GM23338 (cell line): ENCODE measurements around the gene SLC8A1. TPM values are rescaled to one million over a fixed set of nuclear protein-coding genes. Genes with fewer than 3 reads are reported as not detected.

Experiments used
- ATAC-seq: fragments of 200-7000 bp; cut with Tn5 transposase; 3 replicates; pipeline ENCODE4 v1.9.1; 2020
- DNase-seq: peaks from one replicate; pipeline ENCODE4 v3.0.0-alpha.2; 2015; ENCODE audit warnings: low spot score
- H2AFZ ChIP-seq: fragments of 200-600 bp; sonication (generic); 2 replicates; pipeline ENCODE4 v1.8.0; 2016; ENCODE audit warnings: antibody characterized with exemption, mild to moderate bottlenecking, moderate library complexity
- H3F3A ChIP-seq: fragments of 200-600 bp; sonication (generic); replicated peaks from 2 replicates; pipeline ENCODE4 v1.8.0; 2017; ENCODE audit warnings: antibody characterized with exemption, mixed run types, low read depth
- H3K27ac ChIP-seq: fragments of 200-600 bp; sonication (generic); 2 replicates; pipeline ENCODE4 v1.6.1; 2016; ENCODE audit warnings: low read depth
- H3K27me3 ChIP-seq: fragments of 200-600 bp; sonication (generic); 2 replicates; pipeline ENCODE4 v1.8.0; 2016; ENCODE audit warnings: mild to moderate bottlenecking, mixed run types, moderate library complexity; ENCODE audit not compliant: insufficient read depth
- H3K36me3 ChIP-seq: fragments of 200-600 bp; sonication (generic); 2 replicates; pipeline ENCODE4 v1.8.0; 2016; ENCODE audit warnings: mild to moderate bottlenecking; ENCODE audit not compliant: insufficient read depth
- H3K4me1 ChIP-seq: fragments of 200-600 bp; sonication (generic); 2 replicates; pipeline ENCODE4 v1.8.0; 2016; ENCODE audit warnings: mild to moderate bottlenecking, moderate library complexity; ENCODE audit not compliant: insufficient read depth
- H3K4me2 ChIP-seq: fragments of 200-600 bp; sonication (generic); 2 replicates; pipeline ENCODE4 v1.7.1; 2017; ENCODE audit warnings: mixed run types
- H3K4me3 ChIP-seq: fragments of 200-600 bp; sonication (generic); 2 replicates; pipeline ENCODE4 v1.6.1; 2016; ENCODE audit warnings: mixed run types
- H3K79me2 ChIP-seq: fragments of 200-600 bp; sonication (generic); replicated peaks from 2 replicates; pipeline ENCODE4 v1.8.0; 2017; ENCODE audit warnings: mild to moderate bottlenecking; ENCODE audit not compliant: insufficient read depth
- H3K9me2 ChIP-seq: fragments of 200-600 bp; sonication (generic); 2 replicates; pipeline ENCODE4 v1.8.0; 2017; ENCODE audit not compliant: insufficient read depth
- H4K20me1 ChIP-seq: fragments of 200-600 bp; sonication (generic); replicated peaks from 2 replicates; pipeline ENCODE4 v1.8.0; 2017; ENCODE audit warnings: mild to moderate bottlenecking; ENCODE audit not compliant: insufficient read depth
- H3K27ac Mint-ChIP-seq: 2 replicates; pipeline ENCODE4 v1.8.0; 2020; ENCODE audit warnings: inconsistent platforms, mild to moderate bottlenecking, moderate library complexity, mixed read lengths
- H3K27me3 Mint-ChIP-seq: 3 replicates; pipeline ENCODE4 v1.8.0; 2022; ENCODE audit warnings: low read depth, mild to moderate bottlenecking, moderate library complexity, mixed read lengths, inconsistent platforms; ENCODE audit not compliant: insufficient read depth, poor library complexity
- H3K36me3 Mint-ChIP-seq: 3 replicates; pipeline ENCODE4 v1.8.0; 2021; ENCODE audit warnings: low read depth, mild to moderate bottlenecking, inconsistent platforms, moderate library complexity, mixed read lengths
- H3K4me1 Mint-ChIP-seq: 3 replicates; pipeline ENCODE4 v1.8.0; 2020; ENCODE audit warnings: mild to moderate bottlenecking, inconsistent platforms, mixed read lengths
- H3K4me3 Mint-ChIP-seq: 3 replicates; pipeline ENCODE4 v1.8.0; 2021; ENCODE audit warnings: moderate library complexity, mild to moderate bottlenecking, inconsistent platforms, mixed read lengths
- H3K9me3 Mint-ChIP-seq: 3 replicates; pipeline ENCODE4 v1.8.0; 2020; ENCODE audit warnings: moderate library complexity, mild to moderate bottlenecking, inconsistent platforms, mixed read lengths
- EZH2 ChIP-seq: fragments of 200-600 bp; sonication (generic); IDR thresholded peaks from one replicate; pipeline ENCODE4 v1.8.0; 2017; ENCODE audit warnings: antibody characterized with exemption, mild to moderate bottlenecking, low read depth; ENCODE audit not compliant: unreplicated experiment
- EZH2phosphoT487 ChIP-seq: fragments of 200-600 bp; sonication (generic); IDR thresholded peaks from one replicate; pipeline ENCODE4 v1.8.1; 2018; ENCODE audit warnings: antibody characterized with exemption; ENCODE audit not compliant: unreplicated experiment
- JUNB ChIP-seq: IDR thresholded peaks from one replicate; pipeline ENCODE4 v1.6.1; 2016; ENCODE audit warnings: antibody characterized with exemption; ENCODE audit not compliant: unreplicated experiment
- NANOG ChIP-seq: IDR thresholded peaks from 2 replicates; pipeline ENCODE4 v1.6.1; 2016; ENCODE audit warnings: antibody characterized with exemption, borderline replicate concordance
- POLR2AphosphoS5 ChIP-seq: IDR thresholded peaks from 2 replicates; pipeline ENCODE4 v1.6.1; 2016; ENCODE audit warnings: antibody characterized with exemption, low read depth
- STAT1 ChIP-seq: IDR thresholded peaks from one replicate; pipeline ENCODE4 v1.6.1; 2016; ENCODE audit warnings: antibody characterized with exemption; ENCODE audit not compliant: unreplicated experiment
- ZNF114 ChIP-seq: fragments of 250-450 bp; sonication (Bioruptor Pico); IDR thresholded peaks from 2 replicates; pipeline ENCODE4 v1.5.0; 2020; ENCODE audit warnings: mild to moderate bottlenecking, moderate library complexity
- ZNF331 ChIP-seq: fragments of 250-450 bp; sonication (Bioruptor Pico); IDR thresholded peaks from 2 replicates; pipeline ENCODE4 v1.5.0; 2020; ENCODE audit warnings: low read depth, mild to moderate bottlenecking, moderate library complexity
- ZNF462 ChIP-seq: fragments of 250-450 bp; sonication (Bioruptor Pico); IDR thresholded peaks from 2 replicates; pipeline ENCODE4 v1.5.0; 2020; ENCODE audit warnings: mild to moderate bottlenecking, moderate library complexity
- polyA plus RNA-seq: library from polyadenylated mRNA; unstranded; fragments of >200 nt; fragmentation: Nextera tagmentation; extraction: Ambion mirVana; gene quantifications from 2 replicates; pipeline ENCODE4 v1.2.1, GENCODE V29; 2016
- total RNA-seq: library from RNA; depleted of rRNA; stranded (reverse); fragments of >200 nt; shearing (Covaris generic); gene quantifications from 2 replicates; pipeline ENCODE4 v1.2.3, GENCODE V29; 2014
- TF ChIP-seq, protein P1 (sequence below), 2 experiments: fragments of 200-600 bp in 1 of 2; sonication (generic) in 1 of 2; conservative IDR thresholded peaks; 2 replicates each; pipeline versions ENCODE4 v1.5.1 to v1.6.1; 2016 to 2017; ENCODE audit warnings: antibody characterized with exemption in 2 of 2, low read depth in 2 of 2, mild to moderate bottlenecking in 2 of 2, moderate library complexity in 1 of 2

SLC8A1 gene
- total and polyA plus RNA-seq, 2 experiments from 2014 or later: 2.5 to 3.3 TPM

DNA sequence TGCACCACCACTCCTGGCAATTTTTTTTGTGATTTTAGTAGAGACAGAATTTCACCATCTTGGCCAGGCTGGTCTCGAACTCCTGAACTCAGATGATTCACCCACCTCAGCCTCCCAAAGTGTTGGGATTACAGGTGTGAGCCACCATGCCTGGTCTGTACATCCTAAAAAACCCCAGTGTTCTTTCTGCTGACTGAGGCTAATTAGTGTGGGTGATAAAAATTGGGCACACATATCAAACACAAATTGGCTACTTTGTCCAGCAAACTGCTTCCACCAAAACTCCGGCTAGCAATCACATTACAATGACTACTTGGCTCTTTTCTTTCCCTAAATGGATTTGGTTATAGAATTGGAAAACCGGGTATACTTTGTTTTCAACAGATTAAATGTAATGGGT lies 153.9 kb downstream of the SLC8A1 start:
- Mint-ChIP-seq H3K4me1 (peaks cover 10% of the 10 kb centered on the region; the same call in 2 of the 3 replicates), H3K9me3 (no peaks in the 10 kb centered on the region)
- ATAC-seq: no peak

GRCh38 chr2:40292291-40292690 lies 159.6 kb downstream of the SLC8A1 start:
- Mint-ChIP-seq H3K4me3 (no peak overlapping the region), H3K9me3 (no peaks in the 10 kb centered on the region), H3K27ac (no peak overlapping the region), H3K4me1 (peaks cover 4% of the 10 kb centered on the region; the same call in 1 of the 3 replicates), H3K36me3 (no peaks in the 10 kb centered on the region), H3K27me3 (no peaks in the 10 kb centered on the region)
- no peaks in the 10 kb centered on the region for H3K27me3 ChIP-seq
- no peak overlapping the region for H3K27ac ChIP-seq
- no peak overlapping the region for H3K4me2 ChIP-seq
- H2AFZ ChIP-seq: no peak overlapping the region
- no peaks in the 10 kb centered on the region for H3K4me1 ChIP-seq
- no peaks in the 10 kb centered on the region for H3F3A ChIP-seq
- no peaks in the 10 kb centered on the region for H4K20me1 ChIP-seq
- DNase-seq (no peak), ATAC-seq (no peak)
- no peaks in the 10 kb centered on the region for H3K79me2 ChIP-seq
- no peak overlapping the region for H3K4me3 ChIP-seq
- H3K9me2 ChIP-seq: no peaks in the 10 kb centered on the region
- H3K36me3 ChIP-seq: no peaks in the 10 kb centered on the region
- no peak for TF ChIP-seq POLR2AphosphoS5
- no peak for TF ChIP-seq JUNB
- no peak for TF ChIP-seq EZH2phosphoT487
- TF ChIP-seq ZNF331: no peak
- TF ChIP-seq ZNF114 (CRISPR knock-in tag): no peak
- TF ChIP-seq NANOG: no peak
- TF ChIP-seq ZNF462 (CRISPR knock-in tag): no peak
- TF ChIP-seq, protein P1, sequence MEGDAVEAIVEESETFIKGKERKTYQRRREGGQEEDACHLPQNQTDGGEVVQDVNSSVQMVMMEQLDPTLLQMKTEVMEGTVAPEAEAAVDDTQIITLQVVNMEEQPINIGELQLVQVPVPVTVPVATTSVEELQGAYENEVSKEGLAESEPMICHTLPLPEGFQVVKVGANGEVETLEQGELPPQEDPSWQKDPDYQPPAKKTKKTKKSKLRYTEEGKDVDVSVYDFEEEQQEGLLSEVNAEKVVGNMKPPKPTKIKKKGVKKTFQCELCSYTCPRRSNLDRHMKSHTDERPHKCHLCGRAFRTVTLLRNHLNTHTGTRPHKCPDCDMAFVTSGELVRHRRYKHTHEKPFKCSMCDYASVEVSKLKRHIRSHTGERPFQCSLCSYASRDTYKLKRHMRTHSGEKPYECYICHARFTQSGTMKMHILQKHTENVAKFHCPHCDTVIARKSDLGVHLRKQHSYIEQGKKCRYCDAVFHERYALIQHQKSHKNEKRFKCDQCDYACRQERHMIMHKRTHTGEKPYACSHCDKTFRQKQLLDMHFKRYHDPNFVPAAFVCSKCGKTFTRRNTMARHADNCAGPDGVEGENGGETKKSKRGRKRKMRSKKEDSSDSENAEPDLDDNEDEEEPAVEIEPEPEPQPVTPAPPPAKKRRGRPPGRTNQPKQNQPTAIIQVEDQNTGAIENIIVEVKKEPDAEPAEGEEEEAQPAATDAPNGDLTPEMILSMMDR (conservative IDR thresholded peaks at IDR 0.05; ENCODE audit: low read depth in 2 of 2): no peak
- no peak for TF ChIP-seq EZH2
- TF ChIP-seq STAT1: no peak

More for the DNA sequence above, 153.9 kb downstream of the SLC8A1 start:
- Histone ChIP-seq H2AFZ (no peak overlapping the region), H3K4me3 (no peak overlapping the region), H3K27ac (no peak overlapping the region), H3K4me1 (no peaks in the 10 kb centered on the region), H3K27me3 (no peaks in the 10 kb centered on the region), H3K4me2 (no peak overlapping the region), H4K20me1 (no peaks in the 10 kb centered on the region; the same call in 1 of the 2 replicates), H3F3A (no peaks in the 10 kb centered on the region), H3K9me2 (no peaks in the 10 kb centered on the region), H3K36me3 (no peaks in the 10 kb centered on the region), H3K79me2 (no peaks in the 10 kb centered on the region)
- Mint-ChIP-seq H3K36me3 (no peaks in the 10 kb centered on the region), H3K27me3 (no peaks in the 10 kb centered on the region), H3K4me3 (no peak overlapping the region), H3K27ac (no peak overlapping the region)
- TF ChIP-seq, protein P1 (conservative IDR thresholded peaks at IDR 0.05; ENCODE audit: low read depth in 2 of 2): no peak
- TF ChIP-seq ZNF331 (no peak), ZNF114 (CRISPR knock-in tag) (no peak), EZH2 (no peak)
- DNase-seq: no peak
